Progenitor cell of endocrine pancreas (in vitro differentiated cells): ENCODE measurements around the gene EGFR. TPM values are rescaled to one million over a fixed set of nuclear protein-coding genes. Genes with fewer than 3 reads are reported as not detected.

Source experiments
- DNase-seq: peaks from one replicate; pipeline ENCODE4 v3.0.0; 2021; ENCODE audit warnings: low spot score; ENCODE audit not compliant: unreplicated experiment
- H3K27ac Mint-ChIP-seq: 2 replicates; pipeline ENCODE4 v1.8.0; 2021; ENCODE audit warnings: mild to moderate bottlenecking, moderate library complexity, mixed read lengths
- H3K27me3 Mint-ChIP-seq: 2 replicates; pipeline ENCODE4 v1.8.0; 2021; ENCODE audit warnings: mixed read lengths
- H3K36me3 Mint-ChIP-seq: 2 replicates; pipeline ENCODE4 v1.8.0; 2022; ENCODE audit warnings: mixed read lengths; ENCODE audit not compliant: insufficient read depth
- H3K4me1 Mint-ChIP-seq: 2 replicates; pipeline ENCODE4 v1.8.0; 2021; ENCODE audit warnings: low read depth, mixed read lengths
- H3K4me3 Mint-ChIP-seq: 2 replicates; pipeline ENCODE4 v1.8.0; 2021; ENCODE audit warnings: low read depth, mild to moderate bottlenecking, moderate library complexity, mixed read lengths
- H3K9me3 Mint-ChIP-seq: 2 replicates; pipeline ENCODE4 v1.8.0; 2021; ENCODE audit warnings: low read depth, mixed read lengths
- CTCF ChIP-seq: fragments of 200-600 bp; sonication (generic); IDR thresholded peaks from one replicate; pipeline ENCODE4 v1.5.0; 2021; ENCODE audit warnings: antibody characterized with exemption, mild to moderate bottlenecking; ENCODE audit not compliant: unreplicated experiment
- total RNA-seq: library from RNA; stranded (reverse); gene quantifications from 2 replicates; pipeline ENCODE4 v1.2.1, GENCODE V29; 2021

Gene EGFR
- total RNA-seq, 1 donor from 2014 or later, result 43.8 TPM

GRCh38 chr7:55054758-55055157 is 35.9 kb downstream of the EGFR start:
- peaks cover 3% of the 10 kb centered on the region for H3K9me3 Mint-ChIP-seq
- no peak for TF ChIP-seq CTCF
- peaks cover 4% of the 10 kb centered on the region for H3K36me3 Mint-ChIP-seq
- no peak overlapping the region for H3K27ac Mint-ChIP-seq
- H3K4me1 Mint-ChIP-seq, result peaks cover 2% of the 10 kb centered on the region
- no peak for DNase-seq
- no peak overlapping the region for H3K4me3 Mint-ChIP-seq
- H3K27me3 Mint-ChIP-seq, result no peaks in the 10 kb centered on the region

- H3K27ac Mint-ChIP-seq, result no peak overlapping the region
- no peaks in the 10 kb centered on the region for H3K27me3 Mint-ChIP-seq
- H3K4me1 Mint-ChIP-seq, result peaks cover 2% of the 10 kb centered on the region
- DNase-seq, result no peak
- no peak overlapping the region for H3K4me3 Mint-ChIP-seq
- peaks cover 4% of the 10 kb centered on the region for H3K36me3 Mint-ChIP-seq
- no peak for TF ChIP-seq CTCF
- H3K9me3 Mint-ChIP-seq, result peaks cover 3% of the 10 kb centered on the region
These were observed 36.7 kb downstream of the EGFR start for GRCh38 chr7:55055479-55055878.

DNA sequence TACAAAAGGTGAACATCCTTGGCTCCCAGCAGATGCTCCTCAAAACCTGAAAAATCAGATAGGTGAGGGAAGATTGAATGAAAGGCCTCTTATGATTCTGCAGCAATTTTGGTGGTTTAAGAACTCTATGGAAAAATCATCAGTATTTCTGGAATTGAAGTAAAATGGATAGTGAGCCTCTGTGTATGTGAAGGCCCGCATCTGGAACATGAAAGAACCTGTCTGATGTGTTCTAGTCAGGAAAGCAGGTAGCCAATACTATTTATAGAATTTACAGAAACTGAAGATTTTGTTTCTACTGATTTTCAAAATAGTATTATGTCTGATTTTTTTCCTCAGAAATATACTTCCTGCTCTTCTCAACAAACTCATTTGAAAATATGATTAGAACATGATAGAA is 37.3 kb downstream of the EGFR start:
- H3K27me3 Mint-ChIP-seq, result no peaks in the 10 kb centered on the region
- H3K36me3 Mint-ChIP-seq, result peaks cover 2% of the 10 kb centered on the region
- no peak for DNase-seq
- H3K9me3 Mint-ChIP-seq, result peaks cover 3% of the 10 kb centered on the region
- H3K4me3 Mint-ChIP-seq, result no peak overlapping the region
- no peak for TF ChIP-seq CTCF
- H3K4me1 Mint-ChIP-seq, result peaks cover 2% of the 10 kb centered on the region
- H3K27ac Mint-ChIP-seq, result no peak overlapping the region

GRCh38 chr7:55056577-55057480 is 38.0 kb downstream of the EGFR start:
- H3K4me3 Mint-ChIP-seq, result no peak overlapping the region
- no peak overlapping the region for H3K27ac Mint-ChIP-seq
- TF ChIP-seq CTCF, result no peak
- DNase-seq, result no peak
- no peaks in the 10 kb centered on the region for H3K27me3 Mint-ChIP-seq
- H3K9me3 Mint-ChIP-seq, result peaks cover 3% of the 10 kb centered on the region
- H3K36me3 Mint-ChIP-seq, result peaks cover 2% of the 10 kb centered on the region
- peaks cover 2% of the 10 kb centered on the region for H3K4me1 Mint-ChIP-seq

DNA sequence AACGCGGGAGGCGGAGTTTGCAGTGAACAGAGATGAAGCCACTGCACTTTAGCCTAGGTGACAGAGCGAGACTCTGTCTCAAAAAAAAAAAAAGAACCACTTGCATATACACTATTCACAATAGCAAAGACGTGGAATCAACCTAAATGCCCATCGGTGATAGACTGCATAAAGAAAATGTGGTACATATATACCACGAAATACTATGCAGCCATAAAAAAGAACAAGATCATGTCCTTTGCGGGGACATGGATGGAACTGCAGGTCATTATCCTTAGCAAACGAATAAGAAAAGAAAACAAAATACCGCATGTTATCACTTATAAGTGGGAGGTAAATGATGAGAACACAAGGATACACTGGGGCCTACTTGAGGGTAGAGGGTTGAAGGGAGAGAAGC is 39.5 kb downstream of the EGFR start:
- Mint-ChIP-seq H3K27me3 (no peaks in the 10 kb centered on the region), H3K27ac (no peak overlapping the region), H3K36me3 (peaks cover 2% of the 10 kb centered on the region), H3K9me3 (peaks cover 3% of the 10 kb centered on the region), H3K4me1 (peaks cover 2% of the 10 kb centered on the region), H3K4me3 (no peak overlapping the region)
- no peak for DNase-seq
- no peak for TF ChIP-seq CTCF
